Activated CD8-positive, alpha-beta memory T cell treated with anti-CD3 and anti-CD28 coated beads for 48 hours (primary cell): ENCODE data around the gene PAPSS1.
"Not testable (repeated sequence)": the region's sequence is repeated elsewhere in the genome, so short reads cannot be mapped to it uniquely, and the experiment has no call there.

ENCODE experiments used
- DNase-seq, 3 experiments: peaks; one replicate each; pipeline ENCODE4 v3.0.0-alpha.2; 2020; ENCODE audit warnings: low read depth in 2 of 3, low spot score in 2 of 3

Gene PAPSS1

GRCh38 chr4:107691378-107691777, 28.7 kb downstream of the PAPSS1 start:
- no peak for DNase-seq

GRCh38 chr4:107689912-107690587, 30.0 kb downstream of the PAPSS1 start:
- DNase-seq, result no peak

- DNase-seq, result no peak
These were observed 31.6 kb downstream of the PAPSS1 start for GRCh38 chr4:107688421-107688820.

GRCh38 chr4:107685740-107686139, 34.3 kb downstream of the PAPSS1 start:
- no peak for DNase-seq

GRCh38 chr4:107683873-107684272, 36.2 kb downstream of the PAPSS1 start:
- no peak for DNase-seq

- no peak for DNase-seq
These were observed 37.7 kb downstream of the PAPSS1 start for GRCh38 chr4:107682306-107682705.

GRCh38 chr4:107669068-107669467, 51.0 kb downstream of the PAPSS1 start:
- no peak for DNase-seq

GRCh38 chr4:107666134-107666533, 53.9 kb downstream of the PAPSS1 start:
- no peak for DNase-seq

- no peak for DNase-seq
These were observed 55.0 kb downstream of the PAPSS1 start for GRCh38 chr4:107665001-107665400.

- no peak for DNase-seq
These were observed 61.4 kb downstream of the PAPSS1 start for GRCh38 chr4:107658400-107659336.

GRCh38 chr4:107655289-107655688, 64.7 kb downstream of the PAPSS1 start:
- no peak for DNase-seq

GRCh38 chr4:107654694-107655093, 65.3 kb downstream of the PAPSS1 start:
- no peak for DNase-seq

GRCh38 chr4:107651408-107651807, 68.6 kb downstream of the PAPSS1 start:
- DNase-seq, result not testable (repeated sequence)

- DNase-seq, result no peak
These were observed 69.8 kb downstream of the PAPSS1 start for GRCh38 chr4:107650251-107650650.

- DNase-seq, result no peak
These were observed 71.6 kb downstream of the PAPSS1 start for GRCh38 chr4:107648178-107648991.

- no peak for DNase-seq
These were observed 72.4 kb downstream of the PAPSS1 start for GRCh38 chr4:107647591-107647990.

- DNase-seq, result no peak
These were observed 74.4 kb downstream of the PAPSS1 start for GRCh38 chr4:107645604-107646003.

GRCh38 chr4:107643021-107643420, 77.0 kb downstream of the PAPSS1 start:
- DNase-seq, result no peak

GRCh38 chr4:107640878-107641277, 79.2 kb downstream of the PAPSS1 start:
- DNase-seq, result no peak

GRCh38 chr4:107640197-107640596, 79.8 kb downstream of the PAPSS1 start:
- no peak for DNase-seq

- DNase-seq, result no peak
These were observed 84.3 kb downstream of the PAPSS1 start for GRCh38 chr4:107635735-107636134.
